GM06990 (cell line): ENCODE data around the gene AMACR.

Experiments
- DNase-seq: peaks from one replicate; pipeline ENCODE4 v3.0.0-alpha.2; 2011; ENCODE audit not compliant: insufficient read length; ENCODE audit errors: extremely low read depth
- H3K27me3 ChIP-seq: replicated peaks from 2 replicates; pipeline ENCODE4 v1.6.0; 2011; ENCODE audit warnings: low read length; ENCODE audit not compliant: control insufficient read depth, insufficient read depth
- H3K36me3 ChIP-seq: 2 replicates; pipeline ENCODE4 v1.5.1; 2011; ENCODE audit warnings: low read length; ENCODE audit not compliant: control insufficient read depth, insufficient read depth
- H3K4me3 ChIP-seq: replicated peaks from 2 replicates; pipeline ENCODE4 v1.5.1; 2011; ENCODE audit warnings: low read depth, mild to moderate bottlenecking, control low read depth, low read length
- CTCF ChIP-seq: IDR thresholded peaks from 2 replicates; pipeline ENCODE4 v1.5.1; 2011; ENCODE audit warnings: low read length, control low read depth, mild to moderate bottlenecking, inconsistent platforms; ENCODE audit not compliant: insufficient read depth, poor library complexity, severe bottlenecking

The AMACR gene

DNA sequence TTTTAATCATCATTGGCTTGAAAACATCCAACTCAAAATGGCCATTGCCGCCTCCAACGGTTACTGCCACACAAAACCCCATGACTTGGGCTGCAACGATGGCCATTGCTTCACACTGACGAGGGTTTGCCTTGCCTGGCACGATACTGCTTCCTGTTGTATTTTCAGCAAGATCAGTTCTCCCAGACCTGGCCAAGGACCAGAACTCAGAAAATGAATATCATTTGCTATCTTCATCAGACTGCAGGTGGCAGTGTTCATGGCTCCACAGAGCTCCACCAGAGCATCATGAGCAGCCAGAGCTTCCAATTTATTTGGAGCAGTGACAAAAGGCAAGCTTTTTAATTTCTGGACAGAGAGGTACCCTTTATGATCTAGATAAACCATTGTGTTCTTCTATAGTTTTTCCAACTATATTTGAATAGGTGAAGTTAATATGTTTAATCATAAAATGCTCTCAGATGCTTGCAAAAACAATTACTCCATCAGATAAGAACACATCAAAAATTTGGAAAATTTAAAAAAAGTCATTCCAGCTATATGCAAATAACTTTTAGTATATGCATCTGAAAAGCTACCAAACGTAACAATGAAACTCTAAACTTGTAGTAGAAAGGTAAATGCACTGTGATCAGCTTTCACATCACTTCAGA is 10.4 kb downstream of the AMACR start:
- DNase-seq: no peak
- no peak overlapping the region for H3K4me3 ChIP-seq
- H3K36me3 ChIP-seq: peaks cover under 1% of the 10 kb centered on the region; the same call in 1 of the 2 replicates
- no peaks in the 10 kb centered on the region for H3K27me3 ChIP-seq
- TF ChIP-seq CTCF: peak; percentile 68

DNA sequence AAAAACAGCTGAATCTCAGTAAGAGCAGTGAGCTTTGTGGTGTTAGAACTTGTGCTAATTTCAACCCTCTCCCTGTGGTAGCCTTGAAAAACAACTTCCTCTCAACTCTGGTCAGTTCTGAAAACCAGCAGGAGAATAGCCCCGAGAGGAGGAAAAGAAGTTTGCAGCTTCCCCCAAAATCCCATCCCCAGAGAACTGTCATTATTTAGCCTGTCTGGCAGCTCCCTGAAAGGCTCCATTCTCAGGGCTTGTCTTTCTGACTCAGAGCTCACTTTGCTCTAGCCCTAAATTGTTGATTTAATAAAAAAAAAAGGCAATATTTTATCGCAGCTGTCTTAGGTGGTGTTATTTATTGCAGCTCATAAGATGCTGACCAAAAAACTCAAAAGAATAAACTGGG is 12.0 kb downstream of the AMACR start:
- DNase-seq: no peak
- Histone ChIP-seq H3K4me3 (no peak overlapping the region), H3K27me3 (no peaks in the 10 kb centered on the region), H3K36me3 (peaks cover 2% of the 10 kb centered on the region; the same call in 1 of the 2 replicates)
- no peak for TF ChIP-seq CTCF

DNA sequence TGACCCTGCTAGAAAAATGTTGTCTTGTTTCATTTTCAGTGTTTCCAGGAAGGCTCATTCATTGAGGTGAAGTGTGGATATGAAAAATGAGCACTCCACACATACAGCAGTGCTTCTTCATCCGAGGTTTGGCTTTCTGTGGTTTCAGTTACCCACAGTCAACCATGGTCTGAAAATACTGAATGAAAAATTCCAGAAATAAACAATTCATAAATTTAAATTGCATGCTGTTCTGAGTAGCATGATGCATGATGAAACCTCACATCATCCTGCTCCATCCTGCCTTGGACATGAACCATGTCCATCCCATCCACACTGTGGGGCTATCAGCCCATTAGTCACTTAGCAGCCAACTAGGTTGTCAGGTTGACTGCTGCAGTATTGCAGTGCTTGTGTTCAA is 13.0 kb downstream of the AMACR start:
- DNase-seq: no peak
- peaks cover 2% of the 10 kb centered on the region; the same call in 1 of the 2 replicates for H3K36me3 ChIP-seq
- no peaks in the 10 kb centered on the region for H3K27me3 ChIP-seq
- no peak overlapping the region for H3K4me3 ChIP-seq
- TF ChIP-seq CTCF: no peak

- Histone ChIP-seq H3K36me3 (peaks cover 2% of the 10 kb centered on the region), H3K4me3 (no peak overlapping the region), H3K27me3 (no peaks in the 10 kb centered on the region)
- no peak for DNase-seq
- no peak for TF ChIP-seq CTCF
These were observed 15.0 kb downstream of the AMACR start for GRCh38 chr5:33992864-33993263.

- TF ChIP-seq CTCF: no peak
- Histone ChIP-seq H3K27me3 (no peaks in the 10 kb centered on the region), H3K36me3 (no peaks in the 10 kb centered on the region; the same call in 1 of the 2 replicates), H3K4me3 (no peak overlapping the region)
- no peak for DNase-seq
These were observed 22.4 kb downstream of the AMACR start for GRCh38 chr5:33985447-33985846.
